Amniotic stem cell (primary cell): ENCODE results near the gene C18orf63.
"Not testable (repeated sequence)": the region's sequence is repeated elsewhere in the genome, so short reads cannot be mapped to it uniquely, and the experiment has no call there.

ENCODE experiments used
- DNase-seq: peaks from one replicate; lab custom pipeline; 2025; lab: John Stamatoyannopoulos, UW

Gene C18orf63

DNA sequence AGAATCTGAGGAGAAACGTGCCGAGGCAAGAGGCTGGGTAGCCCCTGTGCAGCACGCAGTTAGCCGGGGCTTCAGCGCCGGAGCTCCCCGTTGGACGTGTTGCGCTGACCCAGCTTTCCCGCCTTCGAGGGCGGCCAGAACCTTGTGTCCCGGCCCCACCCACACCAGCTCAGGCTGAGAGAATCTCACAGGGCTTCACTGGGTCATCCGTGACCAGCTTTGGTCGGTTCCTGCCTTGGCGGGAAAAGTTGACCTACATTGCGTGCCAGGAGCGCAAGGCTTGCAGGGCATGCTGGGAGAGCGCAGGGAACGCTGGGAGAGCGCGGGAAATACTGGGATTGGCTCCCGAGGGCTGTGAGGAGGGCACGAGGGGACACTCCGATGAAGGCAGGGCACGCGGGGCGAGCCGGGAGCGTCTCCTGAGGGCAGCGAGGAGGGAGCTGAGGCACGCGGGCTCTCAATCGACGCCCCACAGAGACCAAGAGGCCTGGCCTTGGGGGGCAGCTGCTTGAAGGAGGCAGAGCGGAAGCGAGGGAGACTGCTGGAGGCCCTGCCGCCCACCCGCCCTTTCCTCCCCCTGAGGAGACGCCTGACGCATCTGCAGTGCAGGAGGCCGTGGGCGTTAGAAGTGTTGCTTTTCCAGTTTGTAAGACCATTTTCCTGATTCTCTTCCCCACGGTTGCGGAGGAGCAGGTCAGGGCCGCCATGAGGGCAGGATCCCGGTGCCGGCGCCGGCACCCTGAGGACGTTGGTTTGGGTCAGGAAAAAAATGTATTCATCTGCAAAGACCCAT is at the start of gene C18orf63:
Gene C18orf63, plus strand, starts transcription at position 376 of the 793 bp plus-strand sequence. CDS start 2,027 bp downstream, outside the sequence.
- DNase-seq = no peak

GRCh38 chr18:74266161-74266560 is 49.5 kb upstream of the C18orf63 start:
- no peak for DNase-seq

- no peak for DNase-seq
Measured at GRCh38 chr18:74268175-74268574, 47.5 kb upstream of the C18orf63 start.

GRCh38 chr18:74268933-74269620 is 46.6 kb upstream of the C18orf63 start:
- no peak for DNase-seq

DNA sequence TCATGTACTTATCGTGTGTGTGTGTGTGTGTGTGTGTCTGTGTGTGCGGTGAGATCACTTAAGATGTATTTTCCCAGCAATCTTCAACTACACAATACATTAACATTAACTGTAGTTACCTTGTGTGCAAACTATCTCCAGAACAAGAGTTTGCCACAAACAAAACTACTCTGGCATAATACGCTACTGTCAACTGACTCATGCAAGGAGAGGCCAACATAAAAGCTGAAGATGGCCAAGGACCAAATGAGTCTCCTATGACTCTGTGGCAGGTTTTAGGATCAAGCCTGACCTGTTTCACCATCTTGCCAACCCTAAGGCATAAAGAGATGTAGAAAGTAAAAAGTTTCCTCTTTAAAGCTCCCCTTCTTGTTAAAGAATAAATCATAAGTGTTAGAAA is 44.0 kb upstream of the C18orf63 start:
- DNase-seq = no peak

- no peak for DNase-seq
Measured at GRCh38 chr18:74273394-74273793, 42.2 kb upstream of the C18orf63 start.

DNA sequence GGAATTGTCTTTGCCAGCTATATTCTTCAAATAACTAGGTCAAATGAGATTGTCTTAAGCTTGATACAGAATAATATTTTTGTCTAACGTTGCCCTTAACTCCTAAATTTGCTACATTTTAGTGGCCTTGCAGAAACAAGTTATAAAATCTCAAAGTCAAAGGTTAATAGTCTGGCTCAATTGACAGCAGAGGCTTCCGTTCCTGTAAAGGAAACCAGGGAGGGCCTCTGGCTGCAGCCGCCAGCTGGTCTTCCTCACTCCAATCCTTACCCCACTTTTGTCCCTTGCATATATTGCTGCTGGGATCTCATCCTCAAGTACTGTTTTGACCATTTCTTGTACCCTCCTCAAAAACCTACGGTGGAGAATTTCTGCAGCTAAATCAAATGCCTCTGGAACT is 40.9 kb upstream of the C18orf63 start:
- no peak for DNase-seq

DNA sequence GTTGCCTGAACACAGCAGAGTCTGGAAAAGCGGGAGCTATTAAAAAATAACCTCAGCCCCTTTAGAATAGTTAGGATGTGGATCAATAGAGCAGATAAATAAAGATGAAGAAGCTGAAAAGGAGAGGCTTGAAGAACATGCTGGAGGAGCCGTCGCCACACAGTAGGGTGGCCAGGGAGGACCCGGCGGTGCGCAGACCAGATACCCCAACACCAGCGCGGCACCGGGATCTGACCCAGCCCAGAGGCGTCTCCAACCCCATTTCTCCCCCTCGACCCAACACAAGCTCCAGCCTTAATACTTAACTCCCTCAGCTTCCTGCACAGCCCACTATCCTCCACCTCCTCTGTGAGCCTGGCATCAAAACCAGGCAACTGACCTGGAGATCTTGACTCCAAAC is 39.9 kb upstream of the C18orf63 start:
- DNase-seq = no peak

DNA sequence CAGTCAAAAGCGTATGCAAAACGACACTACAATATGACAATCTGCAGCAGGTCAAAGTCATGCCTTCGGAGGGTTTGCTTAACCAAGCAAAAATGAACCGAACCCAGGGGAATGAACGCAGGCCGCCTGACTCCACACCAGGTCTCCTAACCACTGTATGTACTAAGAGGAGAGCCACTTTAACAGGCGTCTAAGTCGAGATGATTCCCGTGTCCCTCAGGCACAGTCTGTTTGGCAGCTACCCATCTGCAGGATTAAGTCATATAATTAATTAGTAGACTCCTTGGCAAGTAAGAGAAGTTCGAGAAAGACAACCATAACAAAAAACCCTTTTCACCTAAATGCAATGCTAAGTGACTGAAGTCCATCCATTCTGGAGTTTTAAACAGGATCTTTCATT is 39.0 kb upstream of the C18orf63 start:
- DNase-seq = no peak

DNA sequence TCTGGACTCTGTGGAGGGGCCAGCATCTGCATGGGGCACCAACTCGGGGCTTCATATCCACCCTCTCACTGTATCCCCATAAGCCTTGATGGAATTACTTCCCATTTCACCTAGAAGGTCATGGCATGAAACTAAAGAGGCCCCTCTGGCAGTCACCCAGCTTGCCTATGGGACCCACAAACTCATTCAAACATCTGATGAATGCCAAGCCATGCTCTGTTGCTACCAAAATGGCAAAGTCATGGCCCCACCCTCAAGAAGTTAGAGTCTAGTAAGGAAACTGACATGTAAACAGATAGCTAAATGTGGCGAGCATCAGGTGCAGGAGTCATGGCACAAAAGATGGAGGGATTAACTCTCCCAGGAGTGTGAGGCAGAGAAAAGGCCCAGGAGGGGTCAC is 38.3 kb upstream of the C18orf63 start:
- no peak for DNase-seq

- DNase-seq = no peak
Measured at GRCh38 chr18:74278058-74278457, 37.6 kb upstream of the C18orf63 start.

- no peak for DNase-seq
Measured at GRCh38 chr18:74278983-74279382, 36.7 kb upstream of the C18orf63 start.

DNA sequence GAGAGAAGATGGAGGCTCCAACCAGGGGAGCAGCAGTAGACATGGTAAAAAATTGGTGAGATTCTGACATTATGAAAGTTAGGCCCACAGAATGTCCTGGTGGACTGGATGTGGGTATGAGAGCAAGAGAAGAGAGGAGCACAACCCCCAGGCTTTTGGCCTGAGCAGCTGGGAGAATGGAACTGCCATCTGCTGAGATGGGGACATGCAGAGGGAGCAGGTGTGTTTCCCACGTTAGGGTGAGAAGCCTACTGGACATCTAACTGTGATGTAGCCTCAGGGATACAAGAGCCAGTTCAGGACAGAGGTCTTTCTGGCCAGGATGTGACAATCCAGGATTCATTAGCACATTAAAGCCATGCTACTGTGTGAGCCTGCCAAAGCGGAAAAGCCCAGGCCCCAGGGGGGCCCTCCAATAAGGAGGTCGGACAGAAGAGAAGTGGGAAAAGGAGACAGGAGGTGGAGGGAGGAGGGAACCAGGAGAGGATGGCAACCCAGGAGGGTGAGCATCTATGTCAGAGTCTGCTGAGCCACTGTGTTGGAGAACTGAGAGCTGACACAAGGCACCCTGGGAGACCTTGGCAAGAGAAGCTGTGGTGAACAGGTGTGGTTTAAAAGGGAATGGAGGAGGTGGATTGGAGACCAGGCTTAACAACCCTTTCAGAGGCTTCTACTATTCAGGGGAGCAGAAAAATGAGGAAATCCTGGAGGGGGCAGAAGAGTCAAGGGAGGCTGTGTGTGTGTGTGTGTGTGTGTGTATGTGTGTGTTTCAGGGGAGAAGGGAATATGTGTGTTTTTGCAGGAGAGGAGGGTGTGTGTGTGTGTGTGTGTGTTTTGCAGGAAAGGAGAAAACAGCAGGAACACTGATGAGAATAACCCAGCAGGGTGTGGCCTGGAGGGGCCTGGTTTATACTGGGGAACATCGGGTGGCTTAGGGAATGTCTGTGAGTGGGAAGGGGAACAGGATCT is 34.3 kb upstream of the C18orf63 start:
- DNase-seq = no peak

- no peak for DNase-seq
Measured at GRCh38 chr18:74281980-74282754, 33.5 kb upstream of the C18orf63 start.

GRCh38 chr18:74282755-74283554 is 32.7 kb upstream of the C18orf63 start:
- no peak for DNase-seq

DNA sequence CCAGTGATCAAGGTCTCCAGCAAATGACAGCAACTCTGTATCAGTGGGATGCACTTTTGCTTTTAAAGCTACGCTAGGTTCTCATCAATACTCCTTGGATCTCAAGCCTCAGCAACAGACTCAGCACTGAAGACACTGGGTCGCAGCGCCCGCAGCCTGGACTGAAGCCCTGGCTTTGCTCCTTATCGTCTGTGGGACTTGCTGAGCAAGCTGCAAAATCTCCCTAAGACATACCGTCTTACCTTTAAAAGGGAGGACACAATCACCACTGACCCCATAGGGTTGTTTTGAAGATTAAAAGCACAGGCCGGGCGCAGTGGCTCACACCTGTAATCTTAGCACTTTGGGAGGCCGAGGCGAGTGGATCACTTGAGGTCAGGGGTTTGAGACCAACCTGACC is 32.0 kb upstream of the C18orf63 start:
- no peak for DNase-seq

DNA sequence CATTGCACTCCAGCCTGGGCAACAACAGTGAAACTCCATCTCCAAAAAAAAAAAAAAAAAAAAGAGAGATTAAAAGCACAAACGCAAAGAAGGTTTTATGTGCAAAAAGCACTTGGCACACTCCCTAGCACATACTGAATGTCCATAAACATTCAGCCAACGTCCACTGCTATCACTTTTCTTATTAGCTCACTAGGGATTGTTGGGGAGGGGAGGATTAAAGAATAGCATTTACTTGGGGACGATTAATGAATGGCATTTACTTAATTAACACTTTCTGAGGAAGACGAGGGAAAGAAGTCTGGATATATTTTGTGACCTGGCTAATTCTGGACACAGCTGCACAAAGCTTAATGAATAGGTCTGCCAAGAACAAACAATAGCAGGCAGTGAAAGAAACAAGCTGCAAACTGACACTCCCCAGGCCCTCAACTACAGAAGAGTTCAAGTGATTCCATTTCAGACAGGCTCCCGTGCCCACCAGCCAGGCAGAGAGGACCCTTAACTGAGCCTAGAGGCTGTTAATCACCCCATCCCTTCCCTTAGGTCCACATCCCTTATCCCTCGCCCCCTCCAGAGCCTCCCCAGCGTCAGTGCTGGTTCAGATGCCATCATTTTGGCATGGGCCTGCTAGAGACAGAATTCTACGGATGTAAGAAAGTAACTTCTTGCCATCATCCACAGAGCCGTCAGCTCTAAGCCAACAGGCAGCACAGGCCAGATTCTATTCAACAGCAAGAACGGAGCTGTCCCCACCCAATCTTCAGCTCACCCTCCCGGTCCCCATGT is 31.3 kb upstream of the C18orf63 start:
- no peak for DNase-seq

DNA sequence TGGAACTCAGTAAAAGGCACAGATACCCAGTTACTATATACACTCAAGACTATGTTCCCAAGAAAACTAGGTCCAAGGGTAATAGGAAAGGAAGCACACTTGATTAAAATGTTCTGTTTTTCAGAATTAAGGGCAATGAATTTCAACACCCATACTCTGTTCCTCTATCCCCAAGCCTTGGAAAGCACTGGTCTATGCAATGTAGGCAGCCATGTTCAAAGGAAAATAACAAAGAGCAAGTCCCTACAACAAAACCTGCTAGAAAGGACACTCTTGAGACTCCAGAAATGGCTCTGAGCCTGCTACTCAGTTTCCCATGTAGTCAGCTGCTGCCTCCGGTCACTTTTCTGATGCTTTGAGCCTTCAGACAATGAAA is 30.7 kb upstream of the C18orf63 start:
- no peak for DNase-seq

DNA sequence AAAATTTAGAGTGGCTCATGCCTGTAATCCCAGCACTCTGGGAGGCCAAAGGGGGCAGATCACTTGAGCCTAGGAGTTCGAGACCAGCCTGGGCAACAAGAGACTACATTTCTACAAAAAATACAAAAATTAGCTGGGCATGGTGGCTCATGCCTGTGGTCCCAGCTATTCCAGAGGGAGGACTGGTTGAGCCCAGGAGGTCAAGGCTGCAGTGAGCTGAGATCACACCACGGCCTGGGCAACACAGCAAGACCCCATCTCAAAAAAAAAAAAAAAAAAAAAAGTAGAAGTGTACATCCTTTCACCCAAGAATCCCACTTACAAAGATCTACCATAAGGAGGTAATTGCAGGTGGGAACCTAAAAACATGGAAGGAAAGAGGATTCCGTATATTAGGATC is 30.1 kb upstream of the C18orf63 start:
- not testable (repeated sequence) for DNase-seq
